ENCODE measurements around the gene HDAC11. TPM values are rescaled to one million over a fixed set of nuclear protein-coding genes. Genes with fewer than 3 reads are reported as not detected.

The HDAC11 gene
- total and polyA plus RNA-seq, 2 of the 13 experiments (the other 11 are each of a cell fraction or from before 2014, with no cell fraction given), result 13.7 to 33.1 TPM

DNA sequence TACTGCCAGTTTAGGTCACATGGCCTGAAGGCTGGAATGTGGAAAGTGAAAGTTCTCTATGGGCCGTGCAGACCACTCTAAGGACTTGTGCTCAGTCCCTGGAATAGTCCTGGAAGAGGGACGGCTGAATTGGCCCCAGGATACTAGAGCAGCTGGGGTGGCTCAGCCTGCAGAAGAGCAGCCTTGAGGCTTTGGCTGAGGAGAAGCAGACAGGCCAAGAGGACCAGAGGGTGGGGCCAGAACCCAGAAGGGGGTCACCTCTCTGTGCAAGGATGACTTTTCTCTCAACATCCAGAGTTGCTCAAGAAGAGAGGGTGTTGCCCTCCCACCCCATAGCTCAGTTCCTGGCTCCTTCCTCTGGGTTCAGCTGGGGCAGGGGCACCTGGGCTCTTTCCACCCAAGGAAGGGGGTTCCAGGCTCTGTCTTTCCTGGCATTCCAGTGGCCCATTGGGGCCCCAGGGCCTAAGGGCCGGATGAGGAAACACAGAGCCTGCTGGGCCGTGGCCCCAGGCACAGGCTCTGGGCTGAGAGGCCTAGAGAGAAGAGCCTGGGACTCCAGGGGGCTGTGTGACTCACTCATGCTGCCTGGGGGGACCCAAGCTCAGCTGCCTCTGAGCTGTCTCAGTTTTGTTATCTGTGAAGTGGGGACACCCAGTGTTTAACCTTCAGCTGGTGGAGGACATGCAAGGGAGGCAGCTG is 60.3 kb downstream of the HDAC11 start:
- H3K79me2 ChIP-seq (ENCODE audit: insufficient read depth, low read length), result no peaks in the 10 kb centered on the region
- no peak overlapping the region for H3K9ac ChIP-seq (ENCODE audit: insufficient read depth, low read depth, low read length)
- H4K20me1 ChIP-seq (ENCODE audit: insufficient read depth, low read length), result no peaks in the 10 kb centered on the region
- DNase-seq (ENCODE audit: low spot score) (no peak), FAIRE-seq (no peak), ATAC-seq (peak; percentile 26)
- peaks cover 10 to 76% of the 10 kb centered on the region in 2 experiments for H3K27me3 ChIP-seq (ENCODE audit: control insufficient read depth in 1 of 2, insufficient read depth in 2 of 2, low read length in 2 of 2)
- no peaks in the 10 kb centered on the region for H3K36me3 ChIP-seq (replicated peaks in 1 of 2; ENCODE audit: control insufficient read depth in 1 of 2, insufficient read depth in 2 of 2, low read length in 2 of 2)
- ChIA-PET POLR2A (no interaction called here), CTCF (ENCODE audit: low intra/inter-chr PET ratio, low total read pairs) (no interaction called here)
- no peak overlapping the region for H3K4me3 ChIP-seq (replicated peaks in 1 of 3; ENCODE audit: insufficient read depth in 1 of 3, low read depth in 2 of 3, low read length in 3 of 3)
- no peaks in the 10 kb centered on the region for H3K9me3 ChIP-seq (ENCODE audit: low read length)
- in situ Hi-C loops (cut with HindIII; ENCODE audit: extremely low pct_ligation_motif_present, low pct_unique_long_range_greater_than_20kb) (no loop called here), intact Hi-C loops (cut with micrococcal nuclease; ENCODE audit: unreplicated experiment) (no loop called here)
- H3K27ac ChIP-seq (ENCODE audit: extremely low read length, insufficient read depth, low read length), result no peak overlapping the region
- H3K4me1 ChIP-seq (ENCODE audit: insufficient read depth, low read length), result no peaks in the 10 kb centered on the region
- WGBS (ENCODE audit: low lambda C conversion rate), result 11% methylated on average over 3 of the region's 4 CpGs
- no peak overlapping the region for H2AFZ ChIP-seq (ENCODE audit: low read length)
- no peak overlapping the region for H3K4me2 ChIP-seq (ENCODE audit: low read depth, low read length)
- no TSS peak for BruUV-seq (replicated peaks)
- TF ChIP-seq ZNF225 (CRISPR knock-in tag; IDR thresholded peaks at IDR 0.05), result no peak
- TF ChIP-seq ZNF546 (CRISPR knock-in tag; conservative IDR thresholded peaks at IDR 0.05), result no peak
- no peak for TF ChIP-seq ASH2L (IDR thresholded peaks at IDR 0.05; ENCODE audit: insufficient read length, low read depth, low read length)
- no peak for TF ChIP-seq ZNF292 (CRISPR knock-in tag; IDR thresholded peaks at IDR 0.05; ENCODE audit: borderline replicate concordance, low read depth)
- TF ChIP-seq ATM (IDR thresholded peaks at IDR 0.05; ENCODE audit: borderline replicate concordance), result no peak
- no peak for TF ChIP-seq ZFYVE20 (CRISPR knock-in tag; IDR thresholded peaks at IDR 0.05; ENCODE audit: borderline replicate concordance, low read depth)
- no peak for TF ChIP-seq MED1 (CRISPR knock-in tag; IDR thresholded peaks at IDR 0.05)
- no peak for TF ChIP-seq ZNF333 (CRISPR knock-in tag; IDR thresholded peaks at IDR 0.05; ENCODE audit: borderline replicate concordance)
- no peak for TF ChIP-seq E2F1 (CRISPR knock-in tag; IDR thresholded peaks at IDR 0.05)
- TF ChIP-seq, protein P1, sequence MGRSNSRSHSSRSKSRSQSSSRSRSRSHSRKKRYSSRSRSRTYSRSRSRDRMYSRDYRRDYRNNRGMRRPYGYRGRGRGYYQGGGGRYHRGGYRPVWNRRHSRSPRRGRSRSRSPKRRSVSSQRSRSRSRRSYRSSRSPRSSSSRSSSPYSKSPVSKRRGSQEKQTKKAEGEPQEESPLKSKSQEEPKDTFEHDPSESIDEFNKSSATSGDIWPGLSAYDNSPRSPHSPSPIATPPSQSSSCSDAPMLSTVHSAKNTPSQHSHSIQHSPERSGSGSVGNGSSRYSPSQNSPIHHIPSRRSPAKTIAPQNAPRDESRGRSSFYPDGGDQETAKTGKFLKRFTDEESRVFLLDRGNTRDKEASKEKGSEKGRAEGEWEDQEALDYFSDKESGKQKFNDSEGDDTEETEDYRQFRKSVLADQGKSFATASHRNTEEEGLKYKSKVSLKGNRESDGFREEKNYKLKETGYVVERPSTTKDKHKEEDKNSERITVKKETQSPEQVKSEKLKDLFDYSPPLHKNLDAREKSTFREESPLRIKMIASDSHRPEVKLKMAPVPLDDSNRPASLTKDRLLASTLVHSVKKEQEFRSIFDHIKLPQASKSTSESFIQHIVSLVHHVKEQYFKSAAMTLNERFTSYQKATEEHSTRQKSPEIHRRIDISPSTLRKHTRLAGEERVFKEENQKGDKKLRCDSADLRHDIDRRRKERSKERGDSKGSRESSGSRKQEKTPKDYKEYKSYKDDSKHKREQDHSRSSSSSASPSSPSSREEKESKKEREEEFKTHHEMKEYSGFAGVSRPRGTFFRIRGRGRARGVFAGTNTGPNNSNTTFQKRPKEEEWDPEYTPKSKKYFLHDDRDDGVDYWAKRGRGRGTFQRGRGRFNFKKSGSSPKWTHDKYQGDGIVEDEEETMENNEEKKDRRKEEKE (IDR thresholded peaks at IDR 0.05), result no peak
- TF ChIP-seq, protein P2, sequence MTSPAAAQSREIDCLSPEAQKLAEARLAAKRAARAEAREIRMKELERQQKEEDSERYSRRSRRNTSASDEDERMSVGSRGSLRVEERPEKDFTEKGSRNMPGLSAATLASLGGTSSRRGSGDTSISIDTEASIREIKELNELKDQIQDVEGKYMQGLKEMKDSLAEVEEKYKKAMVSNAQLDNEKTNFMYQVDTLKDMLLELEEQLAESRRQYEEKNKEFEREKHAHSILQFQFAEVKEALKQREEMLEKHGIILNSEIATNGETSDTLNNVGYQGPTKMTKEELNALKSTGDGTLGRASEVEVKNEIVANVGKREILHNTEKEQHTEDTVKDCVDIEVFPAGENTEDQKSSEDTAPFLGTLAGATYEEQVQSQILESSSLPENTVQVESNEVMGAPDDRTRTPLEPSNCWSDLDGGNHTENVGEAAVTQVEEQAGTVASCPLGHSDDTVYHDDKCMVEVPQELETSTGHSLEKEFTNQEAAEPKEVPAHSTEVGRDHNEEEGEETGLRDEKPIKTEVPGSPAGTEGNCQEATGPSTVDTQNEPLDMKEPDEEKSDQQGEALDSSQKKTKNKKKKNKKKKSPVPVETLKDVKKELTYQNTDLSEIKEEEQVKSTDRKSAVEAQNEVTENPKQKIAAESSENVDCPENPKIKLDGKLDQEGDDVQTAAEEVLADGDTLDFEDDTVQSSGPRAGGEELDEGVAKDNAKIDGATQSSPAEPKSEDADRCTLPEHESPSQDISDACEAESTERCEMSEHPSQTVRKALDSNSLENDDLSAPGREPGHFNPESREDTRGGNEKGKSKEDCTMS (CRISPR knock-in tag; conservative IDR thresholded peaks at IDR 0.05), result no peak
- no peak for TF ChIP-seq PHF5A (CRISPR knock-in tag; IDR thresholded peaks at IDR 0.05; ENCODE audit: low read depth, unreplicated experiment)
- no peak for TF ChIP-seq NFE2L1 (CRISPR knock-in tag; IDR thresholded peaks at IDR 0.05; ENCODE audit: borderline replicate concordance)
- no peak for TF ChIP-seq ZNF329 (CRISPR knock-in tag; IDR thresholded peaks at IDR 0.05; ENCODE audit: low read depth)
- TF ChIP-seq, protein P3, sequence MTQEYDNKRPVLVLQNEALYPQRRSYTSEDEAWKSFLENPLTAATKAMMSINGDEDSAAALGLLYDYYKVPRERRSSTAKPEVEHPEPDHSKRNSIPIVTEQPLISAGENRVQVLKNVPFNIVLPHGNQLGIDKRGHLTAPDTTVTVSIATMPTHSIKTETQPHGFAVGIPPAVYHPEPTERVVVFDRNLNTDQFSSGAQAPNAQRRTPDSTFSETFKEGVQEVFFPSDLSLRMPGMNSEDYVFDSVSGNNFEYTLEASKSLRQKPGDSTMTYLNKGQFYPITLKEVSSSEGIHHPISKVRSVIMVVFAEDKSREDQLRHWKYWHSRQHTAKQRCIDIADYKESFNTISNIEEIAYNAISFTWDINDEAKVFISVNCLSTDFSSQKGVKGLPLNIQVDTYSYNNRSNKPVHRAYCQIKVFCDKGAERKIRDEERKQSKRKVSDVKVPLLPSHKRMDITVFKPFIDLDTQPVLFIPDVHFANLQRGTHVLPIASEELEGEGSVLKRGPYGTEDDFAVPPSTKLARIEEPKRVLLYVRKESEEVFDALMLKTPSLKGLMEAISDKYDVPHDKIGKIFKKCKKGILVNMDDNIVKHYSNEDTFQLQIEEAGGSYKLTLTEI (CRISPR knock-in tag; conservative IDR thresholded peaks at IDR 0.05), result no peak
- TF ChIP-seq ZNF605 (CRISPR knock-in tag; IDR thresholded peaks at IDR 0.05), result no peak

Measured in HepG2 (cell line).